ENCODE data around the gene GAD2.

The GAD2 gene

DNA sequence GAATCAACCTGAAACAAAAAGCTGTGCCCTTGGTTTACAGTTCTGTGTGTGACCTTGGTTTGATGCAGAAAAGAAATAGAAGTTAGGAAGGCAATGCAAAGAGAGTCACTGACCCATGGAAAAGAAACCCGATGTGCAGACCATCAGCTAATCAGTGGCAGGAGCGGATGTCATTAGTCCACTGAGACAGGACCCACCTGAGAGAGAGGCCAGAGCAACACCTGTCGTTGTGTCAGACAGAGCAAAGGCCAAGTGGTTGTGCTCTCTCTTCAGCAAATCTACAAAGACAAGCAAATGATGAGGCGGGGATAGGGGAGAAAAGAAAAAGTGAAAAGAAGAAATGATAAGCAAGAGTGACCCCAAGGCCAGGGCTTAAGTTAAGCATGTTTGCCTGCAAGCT is 8.7 kb downstream of the GAD2 start:
- DNase-seq, result no peak

DNA sequence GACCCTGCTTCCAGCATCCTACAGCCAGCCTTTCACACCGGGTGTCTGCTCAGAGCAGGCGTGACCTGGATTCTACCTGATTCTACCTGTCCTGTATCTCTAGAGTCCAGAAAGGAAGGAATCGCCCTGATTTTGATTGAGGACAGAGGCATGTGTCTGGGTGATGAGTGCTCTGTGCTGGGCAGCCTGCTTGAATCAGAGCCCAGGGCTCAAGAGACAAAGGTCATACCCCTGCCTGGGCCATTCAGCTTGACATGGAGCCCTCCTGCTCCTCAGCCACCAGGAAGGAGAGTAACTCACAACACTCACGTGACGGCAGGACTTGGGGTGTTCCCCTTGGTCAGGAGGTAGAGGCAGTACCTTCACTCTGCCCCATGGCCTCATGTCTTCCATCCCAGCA is 11.2 kb downstream of the GAD2 start:
- no peak for DNase-seq

DNA sequence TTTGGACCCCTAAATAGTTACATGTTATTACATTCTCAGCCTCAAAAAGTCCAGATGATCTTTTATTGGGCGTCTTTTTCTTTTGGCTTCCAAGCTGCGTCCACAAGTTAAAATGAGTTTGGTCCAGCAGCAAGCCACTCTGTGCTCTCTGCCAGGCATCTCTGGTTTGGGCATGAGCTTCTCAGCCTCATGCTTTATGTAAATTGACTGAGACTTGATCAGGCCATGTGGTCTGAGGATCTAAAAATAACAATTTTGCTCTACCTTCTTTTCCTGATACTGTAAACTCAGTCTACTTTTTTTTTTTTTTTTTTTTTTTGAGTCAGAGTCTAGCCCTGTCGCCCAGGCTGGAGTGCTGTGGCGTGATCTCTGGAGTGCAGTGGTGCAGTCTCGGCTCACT is 15.6 kb downstream of the GAD2 start:
- no peak for DNase-seq

DNA sequence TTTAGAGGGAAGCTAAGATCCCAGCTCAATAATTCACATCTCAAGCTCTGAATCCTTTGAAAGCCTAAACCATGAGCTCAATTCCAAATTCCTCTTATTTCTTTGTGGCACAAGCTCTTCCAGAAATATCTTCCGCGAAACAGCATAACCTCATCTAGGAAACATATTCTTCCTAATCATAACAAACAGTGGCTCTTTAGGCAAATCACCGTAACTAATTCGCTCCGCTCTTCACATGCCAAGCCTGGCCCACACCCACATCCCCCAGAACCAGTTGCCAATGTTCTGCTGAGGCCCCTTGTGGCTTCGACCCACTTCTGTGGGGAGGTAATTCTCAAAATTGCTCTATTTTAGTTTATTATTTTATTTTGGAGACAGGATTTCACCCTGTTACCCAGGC is 19.2 kb downstream of the GAD2 start:
- no peak for DNase-seq

DNA sequence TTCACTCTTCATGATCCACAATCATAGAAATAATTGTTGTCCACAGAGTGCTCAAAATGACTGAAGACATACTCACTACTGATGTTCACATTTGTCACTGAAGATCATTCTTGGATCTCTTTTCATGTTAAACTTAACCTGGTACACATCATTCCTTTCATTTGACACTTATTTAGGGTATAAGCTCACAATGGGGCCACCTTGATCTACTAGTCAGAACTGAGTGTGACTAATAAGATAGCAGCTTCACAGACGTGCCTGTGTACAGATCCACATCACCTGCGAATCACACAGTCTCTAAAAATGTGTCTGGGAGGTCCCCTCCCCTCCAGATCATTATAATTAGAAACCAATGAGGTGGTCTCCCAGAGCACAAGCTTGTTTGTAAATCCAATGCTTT is 21.8 kb downstream of the GAD2 start:
- DNase-seq, result no peak

DNA sequence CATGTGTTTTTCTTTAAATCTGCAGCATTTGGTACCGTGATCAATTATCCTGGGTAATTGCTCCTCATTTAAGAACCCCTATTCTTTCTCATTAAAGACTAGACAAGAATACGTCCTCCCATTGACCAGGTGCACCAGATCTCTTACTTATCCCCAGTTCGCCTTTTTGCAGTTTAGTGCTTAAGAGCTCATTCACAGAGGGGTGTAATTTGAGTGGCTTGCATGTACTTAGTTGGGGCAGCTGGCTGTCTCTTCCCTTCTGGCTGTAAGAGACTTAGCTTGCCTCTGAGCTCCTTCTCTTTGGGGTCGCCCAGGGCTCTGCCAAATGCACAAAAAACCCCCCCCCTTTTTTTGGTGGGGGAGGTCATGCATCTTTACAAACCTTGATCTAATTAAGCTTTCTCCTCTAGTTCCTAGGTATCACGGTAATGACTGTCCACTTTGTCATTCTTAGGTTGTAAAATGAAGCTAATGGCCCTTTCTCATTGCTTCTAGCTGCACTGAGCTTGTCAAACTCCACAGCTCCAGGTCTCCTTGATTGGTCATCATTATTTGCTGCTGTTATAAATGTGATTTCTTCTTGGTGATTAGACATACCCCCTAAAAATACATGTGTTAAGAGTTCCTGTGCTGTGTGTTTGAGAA is 26.3 kb downstream of the GAD2 start:
- DNase-seq, result no peak

DNA sequence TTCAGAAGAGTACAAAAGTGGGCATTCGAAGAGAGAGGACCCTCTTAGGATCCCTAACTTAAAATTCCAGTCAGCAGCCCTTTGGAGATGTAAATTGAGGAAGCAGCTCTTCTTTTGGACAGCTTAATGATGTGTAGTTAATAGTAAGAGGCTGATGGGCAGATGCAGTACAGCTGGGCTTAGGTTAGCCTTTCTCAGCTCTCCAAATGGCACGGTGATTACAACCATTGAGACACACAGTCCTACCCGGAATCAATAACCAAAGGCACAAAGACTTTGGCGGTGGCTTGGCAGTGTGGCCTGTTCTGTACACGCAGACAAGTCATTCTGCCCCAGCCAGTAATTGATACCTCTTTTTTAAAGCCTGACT is 26.8 kb downstream of the GAD2 start:
- DNase-seq, result no peak

DNA sequence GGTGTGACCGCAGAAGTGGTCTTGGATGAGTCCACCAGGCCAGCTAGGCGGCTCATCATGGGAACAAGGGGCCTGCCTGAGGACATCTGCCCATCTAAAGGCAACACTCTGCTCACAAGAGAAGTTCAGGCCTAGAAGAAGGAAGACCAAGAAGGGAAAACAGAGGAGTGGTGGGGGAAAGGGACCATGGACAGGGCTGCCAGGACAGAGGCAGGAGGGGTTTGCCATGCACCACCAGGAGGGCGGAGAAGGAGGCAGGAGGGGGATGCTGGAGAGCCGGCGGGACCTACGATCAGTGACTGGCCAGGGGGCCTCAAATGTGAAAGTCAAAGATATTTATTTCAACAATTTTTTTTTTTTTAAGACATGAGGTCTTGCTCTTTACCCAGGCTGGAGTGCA is 33.1 kb downstream of the GAD2 start:
- DNase-seq, result no peak

DNA sequence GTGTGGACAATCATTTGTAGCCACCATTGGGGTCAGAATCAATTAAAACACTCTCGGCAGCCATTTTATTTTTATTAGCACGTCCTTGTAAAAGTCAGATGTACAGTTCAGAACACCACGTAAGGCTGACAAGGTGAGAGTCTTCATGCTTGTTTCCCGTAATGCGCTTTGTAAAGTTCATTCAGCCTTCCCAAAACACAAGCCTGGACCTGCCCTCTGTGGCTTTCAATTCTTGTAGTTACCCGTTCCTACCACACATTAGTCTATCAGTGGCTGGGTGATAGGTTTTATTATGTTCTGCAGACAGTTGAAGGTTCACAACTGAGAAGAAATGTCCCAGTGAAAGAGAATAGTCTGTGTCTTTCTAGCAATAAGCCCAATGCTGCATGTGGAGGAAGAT is 35.4 kb downstream of the GAD2 start:
- no peak for DNase-seq

DNA sequence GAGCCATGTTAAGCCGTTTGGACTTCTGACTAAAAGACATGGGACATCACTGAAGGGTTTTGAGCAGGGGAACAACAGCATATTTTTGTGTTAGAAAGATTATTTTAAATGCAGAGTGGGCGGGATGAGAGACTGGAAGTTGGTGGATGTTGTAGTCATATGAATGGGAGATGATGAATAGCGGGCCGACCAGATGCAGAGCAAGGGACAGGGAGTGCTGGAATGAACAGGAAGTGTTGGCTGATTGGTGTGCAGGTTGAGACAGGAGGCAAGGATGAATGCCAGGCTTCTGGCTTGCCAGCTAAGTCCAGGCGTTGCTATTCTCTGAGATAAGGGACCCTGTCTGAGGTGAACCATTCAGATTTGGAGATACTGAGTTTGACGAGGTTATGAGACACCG is 38.0 kb downstream of the GAD2 start:
- no peak for DNase-seq

DNA sequence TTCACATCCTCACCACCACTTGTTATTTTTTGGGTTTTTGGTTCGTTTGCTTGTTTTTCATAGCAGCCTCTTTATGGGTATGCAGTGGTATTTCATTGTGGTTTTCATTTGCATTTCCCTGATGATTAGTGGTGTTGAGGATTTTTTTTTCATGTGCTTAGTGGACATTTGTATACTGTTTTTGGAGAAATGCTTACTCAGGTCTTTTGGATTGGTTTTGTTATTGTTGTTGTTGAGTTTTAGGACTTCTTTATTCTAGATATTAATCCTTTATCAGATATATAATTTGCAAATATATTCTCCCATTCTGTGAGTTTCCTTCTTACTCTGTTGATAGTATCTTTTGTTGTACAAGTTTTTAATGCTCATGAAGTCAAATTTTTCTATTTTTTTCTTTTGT is 42.8 kb downstream of the GAD2 start:
- no peak for DNase-seq

DNA sequence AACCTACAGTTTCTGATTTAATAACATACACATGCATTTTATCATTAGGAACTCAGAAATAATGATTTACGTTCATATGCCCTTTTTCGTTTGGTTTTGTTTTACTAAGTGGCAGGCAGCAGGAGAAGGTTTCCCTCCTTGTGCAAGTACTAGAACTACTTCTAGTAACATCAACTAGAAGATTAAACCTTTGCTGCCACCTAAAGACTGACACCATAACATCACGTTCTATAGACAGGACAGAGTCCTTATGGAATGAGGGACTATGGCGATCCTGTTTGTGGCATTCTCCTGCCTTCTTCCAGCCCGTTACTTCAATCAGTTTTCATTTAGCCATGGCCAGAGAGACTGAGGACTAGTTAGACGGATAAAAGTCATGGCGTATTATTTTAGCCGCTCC is 53.2 kb downstream of the GAD2 start:
- DNase-seq, result no peak

DNA sequence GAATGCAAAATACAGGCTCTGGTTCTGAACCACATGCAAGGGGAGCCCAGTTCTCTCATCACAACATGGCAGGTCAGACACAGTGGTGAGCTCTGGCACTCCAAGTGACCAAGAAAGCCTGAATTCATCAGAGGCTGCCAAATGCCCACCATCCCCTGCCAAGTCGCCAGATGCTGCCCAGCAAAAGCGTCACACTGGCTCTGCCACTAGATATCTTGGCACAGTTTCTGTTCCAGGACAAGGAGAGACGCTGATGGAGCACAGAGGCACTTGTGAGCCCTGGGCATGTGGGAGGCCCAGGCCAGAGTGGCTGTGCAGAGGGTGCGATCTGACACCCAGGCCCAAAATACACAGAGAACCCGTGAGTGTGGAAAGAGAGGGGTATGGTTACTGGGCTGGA is 57.8 kb downstream of the GAD2 start:
- no peak for DNase-seq

DNA sequence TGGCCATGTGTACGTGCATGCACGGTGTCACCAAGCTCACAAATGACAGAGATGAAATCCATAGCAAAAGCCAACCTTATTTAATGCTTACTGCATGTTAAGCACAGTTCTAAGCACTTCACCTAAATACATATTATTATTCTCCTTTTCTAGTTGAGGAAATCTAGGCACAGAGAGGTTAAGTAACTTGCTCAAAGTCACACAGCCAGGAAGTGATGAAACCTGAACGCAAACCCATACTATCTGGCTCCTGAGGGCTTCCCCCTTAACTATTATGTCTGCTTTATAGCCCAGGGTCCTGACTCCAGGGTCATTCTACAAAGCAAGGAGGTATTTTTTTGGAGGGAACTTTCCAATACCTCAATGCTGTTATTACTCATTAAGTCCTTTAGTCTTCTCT is 61.7 kb downstream of the GAD2 start:
- no peak for DNase-seq

DNA sequence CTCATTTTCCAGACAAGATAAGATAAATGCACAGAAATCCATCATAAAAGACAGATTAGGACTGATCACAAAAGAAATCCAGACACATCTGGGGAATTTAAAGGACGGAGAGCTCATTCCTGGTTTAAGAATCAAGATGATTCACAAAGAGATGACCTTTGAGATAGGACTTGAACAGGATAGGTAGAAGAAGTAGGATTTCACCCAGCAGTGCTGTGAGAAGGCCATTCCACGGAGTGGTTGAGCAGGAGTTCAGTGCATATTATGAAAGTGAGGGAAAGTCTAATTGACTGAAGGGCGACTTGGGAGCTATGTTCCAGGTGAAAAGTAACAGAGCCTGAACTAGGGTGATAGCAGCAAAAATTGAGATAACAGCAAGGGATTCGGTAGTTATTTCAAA is 73.7 kb downstream of the GAD2 start:
- DNase-seq, result no peak

DNA sequence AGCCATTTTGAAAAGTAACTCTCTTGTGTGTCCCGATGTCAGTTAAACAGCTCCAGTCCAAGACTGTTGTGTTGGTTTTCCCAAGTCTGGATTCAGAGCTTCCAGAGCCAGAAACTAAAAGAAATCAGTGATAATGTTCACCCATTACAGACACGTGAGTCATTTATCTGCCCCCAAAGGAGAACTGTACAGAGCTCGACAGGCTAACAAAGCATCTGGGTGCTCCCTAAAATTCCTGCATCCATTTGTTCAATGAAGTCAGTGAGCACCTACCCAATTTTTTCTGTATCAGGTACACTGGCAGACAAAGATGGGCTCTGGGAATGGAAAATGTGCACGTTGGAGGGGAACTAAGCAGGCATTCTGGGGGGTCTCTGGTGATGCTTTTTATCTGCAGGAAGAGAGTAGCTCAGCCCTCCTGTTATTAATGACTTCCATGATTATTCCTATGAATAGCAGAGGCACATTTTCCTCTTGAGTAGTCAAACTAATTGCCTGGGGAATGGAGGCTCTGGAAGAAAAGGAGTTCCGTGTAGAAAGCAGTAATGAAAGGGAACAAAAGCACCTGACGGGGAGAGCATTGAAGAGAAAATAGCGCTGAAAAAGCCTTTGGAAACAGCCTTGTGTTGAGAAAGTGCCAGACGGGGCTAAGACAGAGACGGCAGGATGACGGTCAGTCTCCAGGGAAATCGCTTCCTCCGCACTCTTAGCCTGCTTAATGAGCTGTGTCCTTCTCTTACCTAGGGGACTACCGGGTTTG is 75.3 kb downstream of the GAD2 start:
- DNase-seq, result no peak

DNA sequence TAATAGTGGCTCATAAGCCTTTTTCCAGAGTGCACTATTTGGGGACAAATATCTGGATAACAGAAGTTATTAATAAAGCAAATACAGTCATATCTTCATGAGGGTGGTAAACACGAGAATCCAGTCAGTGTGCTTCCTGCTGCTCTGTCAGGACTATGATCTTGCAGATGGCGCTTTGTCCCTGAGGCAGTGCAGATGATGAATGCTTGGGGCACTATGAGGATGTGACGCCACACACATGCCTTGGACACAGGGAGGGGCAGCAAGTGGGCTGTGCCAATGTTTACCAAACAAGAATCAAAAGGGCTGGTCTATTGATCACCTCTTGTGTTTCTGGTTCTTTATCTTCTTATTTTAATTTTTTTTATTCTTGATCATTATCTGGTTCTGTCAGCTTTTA is 79.8 kb downstream of the GAD2 start:
- DNase-seq, result no peak

DNA sequence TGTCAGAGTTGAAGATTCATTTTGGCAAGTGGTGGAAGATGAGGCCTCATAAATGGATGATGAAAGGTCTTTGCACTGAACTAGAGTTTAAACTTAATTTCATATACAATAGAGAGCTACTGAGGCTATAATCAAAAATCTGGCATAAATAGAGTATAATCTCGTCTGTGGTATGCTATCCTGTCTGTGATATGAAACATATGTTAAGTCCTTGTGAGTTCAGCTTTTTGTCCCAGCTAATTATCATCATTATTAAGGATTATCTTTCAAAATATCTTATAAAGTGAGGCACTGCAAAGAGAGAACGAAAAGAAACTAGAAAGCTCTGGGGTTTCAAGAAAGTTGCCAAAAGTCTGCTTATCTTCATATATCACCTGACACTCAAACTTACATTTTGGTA is 83.4 kb downstream of the GAD2 start:
- no peak for DNase-seq

DNA sequence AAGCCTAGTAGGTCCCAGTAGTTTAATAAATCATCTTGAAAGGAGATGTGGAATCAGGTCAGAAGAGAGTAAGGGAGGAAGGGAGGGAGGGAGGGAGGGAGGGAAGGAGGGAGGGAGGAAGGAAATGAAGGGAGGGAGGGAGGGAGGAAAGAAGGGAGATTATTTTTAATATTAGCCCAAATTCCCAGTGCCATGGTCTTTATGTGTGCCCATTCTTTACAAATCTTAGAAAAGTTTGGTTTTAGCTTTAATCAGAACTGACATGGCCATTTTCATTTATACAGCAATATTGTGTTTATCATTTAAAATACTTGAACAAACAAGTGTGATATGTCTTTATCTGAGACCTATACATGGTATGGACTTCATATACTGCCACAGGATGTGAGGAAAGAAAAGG is 86.8 kb downstream of the GAD2 start:
- DNase-seq, result no peak

DNA sequence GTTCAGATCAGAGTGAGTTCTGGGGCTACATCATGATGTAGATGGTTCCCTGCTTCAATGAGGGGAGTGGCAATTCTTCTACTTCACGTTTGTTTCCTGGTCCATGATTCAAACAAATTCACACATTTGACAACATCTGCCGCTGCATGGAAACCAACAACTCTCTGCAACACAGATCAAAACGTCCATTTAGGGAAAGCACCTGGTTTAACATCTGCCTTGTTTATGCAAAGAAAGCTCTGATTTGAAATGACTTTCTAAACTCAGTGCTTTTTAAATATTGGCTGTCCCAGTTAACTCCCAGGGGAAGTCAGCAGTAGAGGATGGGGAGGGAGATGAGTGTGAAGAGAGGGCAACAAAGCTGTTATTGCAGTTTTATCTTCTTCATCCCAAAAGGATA is 93.8 kb downstream of the GAD2 start:
- no peak for DNase-seq

DNA sequence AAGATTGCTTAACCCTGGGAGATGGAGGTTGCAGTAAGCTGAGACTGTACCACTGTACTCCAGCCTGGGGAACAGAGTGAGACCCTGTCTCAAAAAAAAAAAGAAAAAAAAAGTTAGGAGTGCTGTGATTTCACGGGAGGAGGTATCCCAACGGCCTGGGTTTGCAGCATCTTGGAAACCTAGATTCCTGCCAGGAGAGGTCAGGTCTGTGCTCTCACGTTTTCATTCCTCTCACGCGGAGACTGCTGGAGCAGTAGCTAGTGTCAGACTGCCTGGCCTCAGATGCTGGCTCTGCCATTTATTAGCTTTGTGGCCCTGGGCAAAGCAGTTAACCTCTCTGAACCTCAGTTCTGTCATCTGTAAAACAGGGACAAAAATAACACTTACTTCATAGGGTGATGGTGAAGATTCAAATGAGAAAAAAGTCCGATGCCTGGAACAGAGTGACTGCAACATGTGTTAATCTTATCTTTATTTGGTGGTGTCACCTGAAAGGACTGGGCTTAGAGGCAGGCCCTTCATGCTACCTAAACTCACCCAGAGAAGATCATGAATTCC is 94.9 kb downstream of the GAD2 start:
- DNase-seq, result no peak

DNA sequence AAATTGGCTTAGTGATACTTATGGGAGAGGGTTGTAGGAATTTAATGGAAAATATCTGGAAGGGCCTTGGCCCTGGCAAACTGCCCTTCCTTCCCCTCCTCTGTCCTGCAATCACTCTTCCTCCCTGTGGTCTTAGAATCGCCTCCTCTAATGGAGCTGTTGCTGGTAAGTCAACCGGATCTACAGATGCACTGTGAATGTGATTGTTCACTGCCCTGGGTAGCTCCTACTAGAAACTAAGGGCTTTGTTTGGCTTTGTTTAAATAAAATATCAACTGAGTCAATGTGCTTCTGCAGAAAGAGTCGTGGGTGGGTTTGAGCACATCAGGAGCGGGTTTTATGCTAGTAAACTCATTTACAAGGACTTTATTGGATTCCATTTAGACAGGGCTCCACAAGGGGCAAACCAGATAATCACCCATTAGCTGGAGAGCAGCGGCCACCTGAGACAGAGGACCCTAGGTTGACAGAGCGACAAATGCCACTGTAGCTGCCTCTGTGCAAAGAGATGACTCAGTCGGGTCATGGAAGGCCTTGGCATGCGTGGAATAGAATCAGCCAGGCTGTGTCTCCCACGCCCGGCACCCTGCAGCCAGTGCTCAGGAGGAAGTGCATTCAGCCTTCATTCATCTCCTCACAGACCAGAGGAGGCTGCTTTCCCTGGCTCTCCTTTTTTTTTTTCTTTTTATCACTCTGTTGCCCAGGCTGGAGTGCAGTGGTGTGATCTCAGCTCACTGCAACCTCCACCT is 97.9 kb downstream of the GAD2 start:
- no peak for DNase-seq

DNA sequence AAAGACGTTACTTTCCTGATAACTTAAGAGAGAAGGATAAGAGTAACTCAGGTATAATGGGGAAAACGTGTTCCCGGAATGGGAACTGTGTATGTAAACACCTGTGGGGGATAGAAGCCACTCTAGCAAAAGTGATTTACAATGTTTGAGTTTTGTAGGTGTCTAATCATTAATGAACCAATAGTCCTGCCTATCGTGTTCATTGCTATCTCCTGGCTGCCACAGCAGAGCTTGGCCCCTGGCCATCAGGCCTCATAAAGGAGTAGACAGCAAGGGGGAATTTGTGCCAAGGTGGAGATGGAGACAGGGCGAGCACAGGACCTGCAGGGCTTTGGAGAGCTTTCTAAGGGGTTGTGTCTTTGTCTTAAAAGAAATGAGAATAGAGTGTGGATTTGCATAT is 102.1 kb downstream of the GAD2 start:
- DNase-seq, result no peak

DNA sequence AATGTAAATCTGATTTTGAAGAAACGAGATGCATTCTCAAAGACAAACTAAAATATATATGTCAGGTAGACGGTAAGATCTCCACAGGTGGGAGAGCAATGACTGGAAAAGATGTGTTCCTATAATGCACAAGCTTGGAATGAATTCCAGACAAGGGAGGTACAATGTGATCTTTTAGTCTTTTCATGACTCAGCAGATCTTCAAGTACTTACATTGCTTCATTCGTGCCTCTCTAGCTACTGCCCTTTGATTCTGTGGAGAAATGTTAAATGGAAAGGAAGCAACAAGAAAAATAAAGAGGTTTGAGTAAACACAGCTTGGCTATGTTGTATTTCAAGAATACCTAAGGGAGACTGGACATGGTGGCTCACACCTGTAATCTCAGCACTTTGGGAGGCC is 106.6 kb downstream of the GAD2 start:
- no peak for DNase-seq
